ENCODE data around the gene PAXX. TPM values are rescaled to one million over a fixed set of nuclear protein-coding genes. Genes with fewer than 3 reads are reported as not detected.

PAXX gene
- total RNA-seq, 4 donors from 2014 or later = 22.0 to 37.0 (median 31.6) TPM

DNA sequence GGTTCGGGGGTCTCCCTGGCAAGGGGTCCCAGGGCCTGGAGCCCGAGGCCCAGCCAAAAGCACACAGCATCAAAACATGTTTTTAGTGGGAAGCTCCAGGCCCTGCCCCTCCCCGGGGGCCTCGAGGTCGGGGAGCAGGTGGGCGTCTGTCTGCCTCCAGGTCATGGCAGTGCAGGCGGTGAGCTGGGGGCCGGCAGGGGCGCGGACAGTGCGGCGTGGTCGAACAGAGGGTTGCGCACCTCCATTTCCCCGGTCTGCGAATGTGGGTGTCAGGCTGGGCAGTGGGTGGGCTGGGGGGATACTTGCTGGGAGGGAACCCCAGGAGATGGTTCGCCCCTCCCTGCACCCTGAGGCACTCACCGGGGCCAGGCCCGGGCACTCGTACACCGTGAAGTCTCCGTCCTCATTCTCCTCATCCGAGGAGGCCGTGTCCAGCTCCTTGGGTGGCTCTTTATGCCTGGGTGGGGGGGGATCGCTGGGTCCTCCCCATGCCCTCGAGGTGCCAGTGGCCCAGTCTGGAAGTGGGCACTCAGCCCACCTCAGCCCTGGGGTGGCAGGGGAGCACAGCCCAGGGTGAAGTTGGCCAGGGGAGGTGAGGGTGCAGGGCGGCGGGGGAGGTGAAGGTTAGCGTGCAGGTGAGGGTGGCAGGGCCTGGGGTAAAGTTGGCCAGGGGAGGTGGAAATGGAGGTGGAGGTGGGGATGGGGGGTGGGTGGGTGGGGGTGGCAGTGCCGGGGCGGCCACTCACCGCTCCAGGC lies 47.6 kb downstream of the PAXX start:
- DNase-seq (ENCODE audit: low spot score) = no peak
- no peak for ATAC-seq (ENCODE audit: low FRiP score)
- TF ChIP-seq, protein P1, sequence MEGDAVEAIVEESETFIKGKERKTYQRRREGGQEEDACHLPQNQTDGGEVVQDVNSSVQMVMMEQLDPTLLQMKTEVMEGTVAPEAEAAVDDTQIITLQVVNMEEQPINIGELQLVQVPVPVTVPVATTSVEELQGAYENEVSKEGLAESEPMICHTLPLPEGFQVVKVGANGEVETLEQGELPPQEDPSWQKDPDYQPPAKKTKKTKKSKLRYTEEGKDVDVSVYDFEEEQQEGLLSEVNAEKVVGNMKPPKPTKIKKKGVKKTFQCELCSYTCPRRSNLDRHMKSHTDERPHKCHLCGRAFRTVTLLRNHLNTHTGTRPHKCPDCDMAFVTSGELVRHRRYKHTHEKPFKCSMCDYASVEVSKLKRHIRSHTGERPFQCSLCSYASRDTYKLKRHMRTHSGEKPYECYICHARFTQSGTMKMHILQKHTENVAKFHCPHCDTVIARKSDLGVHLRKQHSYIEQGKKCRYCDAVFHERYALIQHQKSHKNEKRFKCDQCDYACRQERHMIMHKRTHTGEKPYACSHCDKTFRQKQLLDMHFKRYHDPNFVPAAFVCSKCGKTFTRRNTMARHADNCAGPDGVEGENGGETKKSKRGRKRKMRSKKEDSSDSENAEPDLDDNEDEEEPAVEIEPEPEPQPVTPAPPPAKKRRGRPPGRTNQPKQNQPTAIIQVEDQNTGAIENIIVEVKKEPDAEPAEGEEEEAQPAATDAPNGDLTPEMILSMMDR (IDR thresholded peaks at IDR 0.05) = no peak

DNA sequence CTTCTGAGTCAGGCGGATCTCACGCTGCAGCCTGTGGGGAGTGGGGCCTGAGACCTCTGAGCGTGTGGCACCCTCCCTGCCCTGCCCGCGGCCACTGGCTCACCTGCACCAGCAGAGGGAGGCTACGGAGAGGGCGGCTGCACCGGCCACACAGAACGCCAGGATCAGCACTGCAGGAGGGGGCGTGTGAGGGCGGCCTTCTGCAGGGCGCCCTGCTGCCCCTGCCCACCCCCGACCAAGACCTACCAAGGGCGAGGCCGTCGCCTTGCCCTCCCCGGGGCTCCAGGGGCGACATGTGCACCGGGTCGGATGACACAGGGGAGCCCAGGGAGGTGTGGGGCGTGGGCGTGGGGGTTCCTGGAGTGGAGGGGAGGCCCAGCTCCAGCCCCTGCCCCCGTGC lies 48.3 kb downstream of the PAXX start:
- no peak for ATAC-seq (ENCODE audit: low FRiP score)
- TF ChIP-seq, protein P1 (IDR thresholded peaks at IDR 0.05) = no peak
- no peak for DNase-seq (ENCODE audit: low spot score)

DNA sequence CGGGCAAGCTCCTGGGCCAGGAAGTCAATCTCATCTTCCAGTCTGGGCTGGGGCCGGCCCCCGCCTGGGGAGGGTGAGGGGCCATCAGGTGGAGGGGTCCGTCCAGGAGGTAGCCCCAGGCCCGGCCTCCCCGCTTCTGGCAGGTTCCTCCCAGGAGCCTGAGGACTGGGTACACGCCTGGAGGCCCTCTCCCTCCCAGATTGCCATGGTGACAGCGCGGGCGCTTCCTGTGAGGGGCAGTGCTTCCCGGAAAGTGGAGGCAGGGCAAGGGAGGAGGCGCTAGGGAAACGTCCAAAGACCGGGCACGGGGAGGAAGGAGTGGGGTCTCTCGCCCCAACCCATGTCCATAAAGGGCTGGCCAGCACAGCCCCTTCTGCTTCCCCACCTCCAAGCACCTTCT lies 48.9 kb downstream of the PAXX start:
- TF ChIP-seq, protein P1 (IDR thresholded peaks at IDR 0.05) = no peak
- ATAC-seq (ENCODE audit: low FRiP score) (no peak), DNase-seq (ENCODE audit: low spot score) (no peak)

DNA sequence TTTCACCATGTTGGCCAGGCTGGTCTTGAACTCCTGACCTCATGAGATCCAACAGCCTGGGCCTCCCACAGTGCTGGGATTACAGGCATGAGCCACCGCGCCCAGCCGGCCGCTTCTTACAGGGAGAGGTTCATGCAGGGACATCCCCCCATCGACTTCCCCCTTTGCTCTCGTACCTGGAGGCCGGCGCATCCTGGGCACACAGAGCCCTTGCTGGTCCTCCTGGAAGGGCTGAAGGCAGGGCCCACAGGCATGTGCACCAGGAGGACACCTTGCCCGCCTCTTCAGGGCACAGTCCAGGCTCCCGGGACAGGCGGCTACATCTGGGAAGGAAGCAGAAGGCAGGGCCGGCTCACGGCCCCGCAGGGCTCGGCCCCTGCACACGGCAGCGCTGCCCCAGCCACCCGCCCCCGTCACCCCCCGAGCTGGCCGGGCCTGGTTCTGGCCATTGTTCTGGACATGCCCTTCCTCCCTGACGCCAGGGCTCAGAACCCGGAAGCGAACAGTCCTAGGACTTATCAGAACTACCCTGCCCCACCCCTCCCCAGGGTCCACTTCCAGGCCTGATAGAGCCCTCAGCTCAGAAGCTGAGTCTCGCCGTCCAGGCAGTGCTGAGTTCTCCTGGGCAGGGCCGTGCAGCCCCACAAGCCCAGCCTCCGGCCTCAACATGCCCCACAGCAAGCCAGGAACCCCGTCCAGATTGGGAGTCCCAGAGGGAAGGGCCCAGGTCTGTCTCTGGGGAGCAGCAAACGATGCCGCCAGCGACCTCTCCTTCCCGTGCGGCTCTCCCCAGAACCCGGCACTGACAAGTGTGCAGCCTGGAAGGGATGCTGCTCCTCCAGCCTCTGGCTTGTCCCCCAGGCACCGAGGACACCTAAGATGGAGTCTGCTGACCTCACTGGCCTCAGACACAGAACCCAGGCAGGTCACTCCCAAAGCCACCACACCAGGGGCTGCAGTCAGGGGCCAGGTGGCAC lies 50.8 kb downstream of the PAXX start:
- no peak for DNase-seq (ENCODE audit: low spot score)
- no peak for ATAC-seq (ENCODE audit: low FRiP score)
- TF ChIP-seq, protein P1 (IDR thresholded peaks at IDR 0.05) = no peak

Other genes with a start within 250 kb of the PAXX start
- gene LCN10, start 249.5 kb upstream of the PAXX start, total RNA-seq = 10 to 100 TPM in 1 of 4 donors, 1 to 10 TPM in 3; 3.5 to 10.2 (median 5.0) TPM
- gene LCN6, start 243.9 kb upstream of the PAXX start, total RNA-seq = 10 to 100 TPM in 2 of 4 donors, 1 to 10 TPM in 2; 5.0 to 24.1 (median 9.0) TPM
- not detected for gene LCN8, start 234.2 kb upstream of the PAXX start, total RNA-seq
- not detected for gene LCN15, start 227.9 kb upstream of the PAXX start, total RNA-seq
- 10 to 100 TPM; 43.1 to 88.1 (median 70.9) TPM for gene TMEM141, start 201.1 kb upstream of the PAXX start, total RNA-seq
- gene CCDC183, start 196.1 kb upstream of the PAXX start, total RNA-seq = 1 to 10 TPM; 1.5 to 2.8 (median 1.9) TPM
- 10 to 100 TPM; 33.7 to 46.9 (median 44.9) TPM for gene RABL6, start 184.5 kb upstream of the PAXX start, total RNA-seq
- 1 to 10 TPM in 1 of 4 donors, under 1 TPM in 3; 0.72 to 2.5 (median 0.78) TPM for gene AJM1, start 149.9 kb upstream of the PAXX start, total RNA-seq
- 10 to 100 TPM; 27.1 to 53.9 (median 40.9) TPM for gene PHPT1, start 143.0 kb upstream of the PAXX start, total RNA-seq
- gene MAMDC4, start 140.1 kb upstream of the PAXX start, total RNA-seq = 1 to 10 TPM; 1.4 to 3.9 (median 1.7) TPM
- 100 to 1,000 TPM; 281 to 323 (median 308) TPM for gene EDF1, start 126.1 kb upstream of the PAXX start, total RNA-seq
- gene TRAF2, start 105.9 kb upstream of the PAXX start, total RNA-seq = 1 to 10 TPM; 3.2 to 9.1 (median 5.1) TPM
- 100 to 1,000 TPM; 154 to 242 (median 185) TPM for gene FBXW5, start 47.7 kb upstream of the PAXX start, total RNA-seq
- 1 to 10 TPM in 1 of 4 donors, not detected in 3; 4.3 TPM for gene C8G, start 47.2 kb upstream of the PAXX start, total RNA-seq
- under 1 TPM in 1 of 4 donors, not detected in 3; 0.46 TPM for gene LCN12, start 40.1 kb upstream of the PAXX start, total RNA-seq
- gene PTGDS, start 14.9 kb upstream of the PAXX start, total RNA-seq = 100 to 1,000 TPM in 2 of 4 donors, 10 to 100 TPM in 2; 76.9 to 173 (median 118) TPM
- gene LCNL1, start 9.4 kb upstream of the PAXX start, total RNA-seq = under 1 TPM in 3 of 4 donors, not detected in 1; 0.28 to 0.47 (median 0.36) TPM
- gene CLIC3, start 4.1 kb downstream of the PAXX start, total RNA-seq = 1 to 10 TPM in 3 of 4 donors, under 1 TPM in 1; 0.95 to 9.7 (median 4.7) TPM
- gene ABCA2, start 35.8 kb downstream of the PAXX start, total RNA-seq = 10 to 100 TPM; 15.4 to 31.5 (median 25.9) TPM
- gene FUT7, start 39.7 kb downstream of the PAXX start, total RNA-seq = 1 to 10 TPM in 1 of 4 donors, under 1 TPM in 2, not detected in 1; 0.19 to 3.6 (median 0.31) TPM
- 10 to 100 TPM; 37.2 to 70.5 (median 58.5) TPM for gene NPDC1, start 53.8 kb downstream of the PAXX start, total RNA-seq
- gene ENTPD2, start 61.6 kb downstream of the PAXX start, total RNA-seq = under 1 TPM in 3 of 4 donors, not detected in 1; 0.25 to 0.72 (median 0.28) TPM
- gene SAPCD2, start 78.1 kb downstream of the PAXX start, total RNA-seq = 1 to 10 TPM in 1 of 4 donors, under 1 TPM in 2, not detected in 1; 0.13 to 1.8 (median 0.37) TPM
- gene UAP1L1, start 85.1 kb downstream of the PAXX start, total RNA-seq = 10 to 100 TPM in 2 of 4 donors, 1 to 10 TPM in 2; 5.2 to 12.8 (median 9.7) TPM
- 10 to 100 TPM; 30.2 to 39.9 (median 33.9) TPM for gene MAN1B1, start 94.6 kb downstream of the PAXX start, total RNA-seq
- 100 to 1,000 TPM in 3 of 4 donors, 10 to 100 TPM in 1; 91.8 to 132 (median 119) TPM for gene DPP7, start 122.3 kb downstream of the PAXX start, total RNA-seq
- gene GRIN1, start 146.7 kb downstream of the PAXX start, total RNA-seq = not detected
- gene LRRC26, start 177.6 kb downstream of the PAXX start, total RNA-seq = not detected
- not detected for gene TMEM210, start 179.6 kb downstream of the PAXX start, total RNA-seq
- gene ANAPC2, start 196.1 kb downstream of the PAXX start, total RNA-seq = 10 to 100 TPM; 17.4 to 38.8 (median 22.8) TPM
- 10 to 100 TPM; 51.2 to 78.2 (median 67.1) TPM for gene SSNA1, start 196.3 kb downstream of the PAXX start, total RNA-seq
- gene TPRN, start 208.3 kb downstream of the PAXX start, total RNA-seq = 1 to 10 TPM; 3.6 to 6.5 (median 4.9) TPM
- 10 to 100 TPM; 21.6 to 29.1 (median 27.1) TPM for gene TMEM203, start 213.2 kb downstream of the PAXX start, total RNA-seq
- gene NDOR1, start 213.3 kb downstream of the PAXX start, total RNA-seq = 1 to 10 TPM; 5.6 to 6.6 (median 6.1) TPM
- 1 to 10 TPM in 1 of 4 donors, under 1 TPM in 2, not detected in 1; 0.65 to 1.0 (median 0.72) TPM for gene RNF208, start 229.8 kb downstream of the PAXX start, total RNA-seq
- gene CYSRT1, start 232.8 kb downstream of the PAXX start, total RNA-seq = under 1 TPM in 3 of 4 donors, not detected in 1; 0.36 to 0.65 (median 0.38) TPM
- under 1 TPM in 1 of 4 donors, not detected in 3; 0.19 TPM for gene RNF224, start 235.1 kb downstream of the PAXX start, total RNA-seq
- not detected for gene SLC34A3, start 238.5 kb downstream of the PAXX start, total RNA-seq
- 100 to 1,000 TPM; 197 to 452 (median 288) TPM for gene TUBB4B, start 248.9 kb downstream of the PAXX start, total RNA-seq